IPS DF 4.7 (cell line): ENCODE data around the gene GRM3.

Source experiments
- DNase-seq: peaks from one replicate; pipeline ENCODE4 v3.0.0-alpha.2; 2013; ENCODE audit warnings: low spot score; ENCODE audit errors: extremely low read depth

GRM3 gene

GRCh38 chr7:86898171-86898570, 254.5 kb downstream of the GRM3 start:
- no peak for DNase-seq

GRCh38 chr7:86900886-86901285, 257.2 kb downstream of the GRM3 start:
- DNase-seq: no peak

GRCh38 chr7:86904949-86905834, 261.5 kb downstream of the GRM3 start:
- DNase-seq: no peak

GRCh38 chr7:86908948-86909347, 265.2 kb downstream of the GRM3 start:
- no peak for DNase-seq

GRCh38 chr7:86911659-86912058, 267.9 kb downstream of the GRM3 start:
- DNase-seq: no peak

GRCh38 chr7:86913709-86914108, 270.0 kb downstream of the GRM3 start:
- DNase-seq: no peak
